Kidney glomerular epithelial cell (primary cell): ENCODE measurements around the gene GALE.
"Not testable (repeated sequence)": the region's sequence is repeated elsewhere in the genome, so short reads cannot be mapped to it uniquely, and the experiment has no call there.

Experiments
- DNase-seq: peaks from one replicate; lab custom pipeline; 2025; lab: John Stamatoyannopoulos, UW

The GALE gene

DNA sequence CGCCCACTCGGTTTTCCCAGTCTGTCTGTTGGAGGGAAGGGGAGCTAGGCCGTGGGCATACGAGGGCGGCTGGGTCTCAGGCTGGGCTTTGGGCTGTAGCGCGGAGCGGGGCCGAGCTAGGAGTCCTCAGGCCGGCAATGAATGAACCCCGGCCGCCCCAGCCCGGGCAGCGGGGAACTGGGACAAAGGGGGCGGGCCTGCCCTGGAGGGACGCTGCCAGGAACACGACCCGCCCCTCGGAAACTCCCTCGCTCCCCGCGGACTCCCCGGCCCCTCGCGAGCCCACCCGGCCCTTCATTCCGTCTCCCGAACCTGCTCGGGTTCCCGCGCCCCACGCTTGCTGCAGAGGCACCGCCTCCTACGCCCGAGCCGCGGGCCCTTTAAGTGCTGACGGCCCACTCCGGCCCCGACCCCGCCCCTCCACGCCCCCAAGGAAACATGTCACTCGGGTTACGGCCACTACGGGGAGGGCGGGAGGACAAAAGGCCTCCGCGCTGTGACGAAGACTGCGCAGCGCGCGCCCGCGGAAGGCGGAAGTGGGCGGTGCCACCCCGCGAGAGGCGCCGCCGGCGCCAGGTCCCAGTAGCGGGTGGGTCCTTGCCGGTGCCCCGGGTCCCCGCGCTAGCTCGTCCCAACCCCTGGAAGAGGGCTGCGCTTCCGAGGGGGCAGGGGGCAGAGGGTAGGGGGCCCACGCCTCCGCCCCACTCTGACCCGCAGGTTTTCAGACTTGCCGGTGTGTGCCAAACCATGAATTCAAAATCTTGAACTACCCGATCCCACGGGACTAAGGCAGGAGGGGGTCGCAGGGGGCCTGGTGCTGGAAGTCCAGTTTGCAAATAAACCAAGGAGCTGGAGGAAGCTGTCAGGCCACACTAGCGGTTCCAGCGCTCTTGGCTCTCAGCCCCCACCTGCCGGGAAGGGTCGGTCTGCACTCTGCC lies at the start of gene GALE:
Gene GALE, minus strand, starts transcription at position 355 of the 938 bp plus-strand sequence. CDS start 1,747 bp downstream, outside the sequence.
- peak; percentile 83 for DNase-seq

DNA sequence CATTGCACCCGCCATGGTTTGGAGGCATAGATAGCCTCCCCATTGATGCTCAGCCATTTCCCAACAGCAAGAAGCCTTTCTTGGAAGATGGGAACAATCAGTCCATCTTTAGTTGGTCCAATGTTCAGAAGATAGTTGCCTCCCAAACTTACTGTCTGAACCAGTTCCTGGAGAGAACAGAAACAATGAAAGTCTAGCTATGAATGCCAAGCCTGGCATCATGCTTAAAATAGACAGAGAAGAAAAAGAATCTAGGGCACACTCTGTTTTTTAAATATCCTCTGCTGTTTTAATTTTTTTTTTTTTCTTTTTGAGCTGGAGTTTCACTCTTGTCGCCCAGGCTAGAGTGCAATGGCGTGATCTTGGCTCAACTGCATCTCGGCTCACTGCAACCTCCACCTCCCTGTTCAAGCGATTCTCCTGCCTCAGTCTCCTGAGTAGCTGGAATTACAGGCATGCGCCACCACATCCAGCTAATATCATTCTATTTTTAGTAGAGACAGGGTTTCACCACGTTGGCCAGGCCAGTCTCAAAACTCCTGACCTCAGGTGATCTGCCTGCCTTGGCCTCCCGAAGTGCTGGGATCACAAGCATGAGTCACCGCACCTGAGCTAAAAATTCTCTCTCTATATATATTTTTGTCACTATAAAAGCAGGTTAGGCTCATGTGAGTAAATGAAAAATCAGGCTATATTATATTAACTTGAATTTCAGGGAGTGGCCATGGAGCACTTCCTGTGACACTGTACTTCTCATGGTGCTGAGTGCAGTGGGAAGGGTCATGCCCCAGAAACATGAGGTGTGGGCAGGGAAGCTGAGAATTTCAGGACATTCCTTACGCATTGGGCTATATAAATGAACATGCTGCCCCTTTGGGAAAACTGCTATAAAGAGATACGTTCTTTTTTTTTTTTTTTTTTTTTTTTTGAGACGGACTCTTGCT lies 48.4 kb upstream of the GALE start:
- no peak for DNase-seq

DNA sequence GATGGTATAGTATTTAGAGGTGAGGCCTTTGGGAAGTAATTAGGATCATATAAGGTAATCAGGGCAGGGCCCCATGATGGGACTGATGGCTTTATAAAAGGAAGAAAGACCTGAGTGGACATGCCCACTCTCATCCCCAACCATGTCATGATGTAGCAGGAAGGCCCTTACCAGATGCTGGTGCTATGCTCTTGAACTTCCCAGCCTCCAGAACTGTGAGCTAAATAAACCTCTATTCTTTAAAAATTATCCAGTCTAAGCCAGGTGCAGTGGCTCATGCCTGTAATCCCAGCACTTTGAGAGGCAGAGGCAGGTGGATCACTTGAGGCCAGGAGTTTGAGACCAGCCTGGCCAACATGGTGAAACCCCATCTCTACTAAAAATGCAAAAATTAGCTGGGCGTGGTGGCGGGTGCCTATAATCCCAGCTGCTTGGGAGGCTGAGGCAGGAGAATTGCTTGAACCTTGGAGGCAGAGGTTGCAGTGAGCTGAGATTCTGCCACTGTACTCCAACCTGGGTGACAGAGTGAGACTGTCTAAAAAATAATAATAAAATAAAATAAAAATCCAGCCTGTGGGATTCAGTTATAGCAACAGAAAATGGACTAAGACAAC lies 47.0 kb upstream of the GALE start:
- not testable (repeated sequence) for DNase-seq

DNA sequence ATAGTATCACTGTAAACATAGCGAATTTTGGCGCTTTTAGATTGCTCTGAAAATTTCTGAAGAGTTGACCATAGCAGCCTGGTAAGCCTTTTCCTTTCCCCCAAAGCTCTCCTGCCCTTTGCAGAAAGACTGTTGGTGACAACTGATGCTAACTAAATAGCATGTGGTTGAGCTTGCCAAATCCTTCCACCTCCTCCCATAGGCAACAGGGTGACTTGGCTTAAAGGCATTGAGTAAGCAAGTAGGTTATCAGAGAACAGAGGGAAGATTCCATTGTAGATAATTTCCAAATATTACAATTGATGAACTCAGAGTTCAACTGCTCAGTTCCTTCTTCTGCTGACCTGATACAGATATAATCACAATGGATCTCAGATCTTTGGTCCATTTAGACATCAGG lies 44.6 kb upstream of the GALE start:
- no peak for DNase-seq

DNA sequence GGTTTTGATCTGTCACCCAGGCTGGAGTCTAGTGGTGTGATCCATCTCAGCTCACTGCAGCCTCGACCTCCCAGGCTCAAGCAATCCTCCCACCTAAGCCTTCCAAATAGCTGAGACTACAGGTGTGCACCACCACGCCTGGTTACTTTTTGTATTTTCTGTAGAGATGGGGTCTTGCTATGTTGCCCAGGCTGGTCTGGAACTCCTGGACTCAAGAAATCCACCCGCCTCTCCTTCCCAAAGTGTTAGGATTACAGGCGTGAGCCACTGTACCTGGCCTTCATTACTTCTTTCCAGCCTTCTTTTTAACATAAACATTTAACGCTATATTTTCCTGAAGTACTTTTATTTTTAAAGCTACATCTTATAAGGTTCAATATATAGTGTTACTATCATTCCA lies 43.1 kb upstream of the GALE start:
- DNase-seq, result no peak

DNA sequence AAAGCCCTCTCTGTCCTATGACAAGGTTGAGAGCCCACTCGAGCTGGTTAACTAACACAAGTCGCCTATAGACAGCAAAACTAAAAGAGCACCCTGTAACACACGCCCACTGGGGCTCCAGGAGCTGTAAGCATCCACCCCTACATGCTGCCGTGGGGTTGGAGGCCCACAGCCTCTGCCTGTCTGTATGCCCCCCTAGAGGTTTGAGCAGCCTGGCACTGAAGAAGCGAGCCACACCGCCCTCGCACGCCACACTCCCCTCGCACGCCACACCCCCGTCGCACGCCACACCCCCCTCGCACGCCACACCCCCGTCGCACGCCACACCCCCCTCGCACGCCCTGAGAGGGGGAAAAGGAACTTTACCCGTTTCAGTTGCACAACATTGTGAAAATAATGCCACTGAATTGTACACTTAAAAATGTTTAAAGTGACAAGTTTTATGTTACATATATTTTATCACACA lies 37.9 kb upstream of the GALE start:
- peak; percentile 18 for DNase-seq

DNA sequence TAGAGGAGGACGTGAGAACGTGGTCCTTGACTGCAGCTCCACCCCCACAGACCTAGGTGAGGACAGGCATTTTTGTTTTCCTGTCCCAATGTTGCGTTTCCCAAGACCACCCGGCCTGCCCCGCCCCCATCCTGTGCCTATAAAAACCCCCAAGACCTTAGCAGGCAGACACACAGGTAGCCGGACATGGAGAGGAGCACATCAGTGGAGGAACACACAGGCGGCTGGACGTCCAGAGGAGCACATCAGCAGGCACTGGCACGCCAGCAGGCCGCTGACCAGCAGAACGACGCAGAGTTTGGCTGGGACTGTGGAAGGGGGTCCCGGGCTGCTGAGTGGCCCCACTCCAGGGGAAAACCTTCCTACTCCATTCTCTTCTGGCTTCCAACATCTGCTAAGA lies 37.4 kb upstream of the GALE start:
- DNase-seq, result no peak

DNA sequence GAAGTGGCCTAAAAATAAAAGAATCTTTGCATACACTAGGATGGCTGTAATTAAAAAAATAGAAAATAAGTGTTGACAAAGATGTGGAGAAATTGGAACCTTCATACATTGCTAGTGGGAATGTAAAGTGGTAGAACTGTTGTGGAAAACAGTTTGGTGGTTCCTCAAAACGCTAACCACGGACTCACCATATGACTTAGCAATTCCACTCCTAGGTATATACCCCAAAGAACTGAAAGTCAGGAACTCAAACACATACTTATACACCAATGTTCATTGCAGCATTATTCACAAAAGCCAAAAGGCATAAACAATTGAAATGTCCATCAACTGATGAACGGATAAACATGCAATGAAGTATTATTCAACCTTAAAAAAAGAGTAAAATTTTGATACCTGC lies 35.5 kb upstream of the GALE start:
- no peak for DNase-seq

DNA sequence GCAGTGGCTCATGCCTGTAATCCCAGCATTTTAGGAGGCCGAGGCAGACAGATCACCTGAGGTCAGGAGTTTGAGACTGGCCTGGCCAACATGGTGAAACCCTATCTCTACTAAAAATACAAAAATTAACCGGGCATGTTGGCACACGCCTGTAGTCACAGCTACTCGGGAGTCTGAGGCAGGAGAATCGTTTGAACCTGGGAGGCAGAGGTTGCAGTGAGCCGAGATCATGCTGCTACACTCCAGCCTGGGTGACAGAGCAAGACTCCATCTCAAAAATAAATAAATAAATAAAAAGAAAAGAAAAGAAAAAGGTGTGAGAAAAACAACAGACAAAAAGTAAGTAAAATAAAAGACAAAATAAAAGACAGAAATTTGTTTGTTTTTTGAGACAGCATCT lies 33.6 kb upstream of the GALE start:
- DNase-seq, result not testable (repeated sequence)

DNA sequence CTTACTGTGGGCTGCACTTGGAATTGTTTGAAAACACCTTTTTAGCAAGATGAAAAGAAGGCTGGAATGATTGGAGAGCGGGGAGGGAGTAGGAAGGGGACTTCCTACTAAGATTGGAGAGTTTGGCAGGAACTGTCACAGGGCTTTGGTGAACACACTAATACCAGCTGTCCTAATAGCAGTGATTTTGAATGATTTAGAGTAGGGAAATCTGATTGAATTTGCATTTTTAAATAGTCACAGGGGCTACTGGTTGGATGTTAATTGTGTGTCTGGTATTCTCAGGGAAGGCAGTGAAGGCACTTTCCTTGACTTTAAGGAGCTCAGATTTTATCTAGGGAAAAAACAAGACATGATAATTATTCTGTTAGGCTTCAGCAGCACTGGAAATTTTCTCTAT lies 27.2 kb upstream of the GALE start:
- no peak for DNase-seq

DNA sequence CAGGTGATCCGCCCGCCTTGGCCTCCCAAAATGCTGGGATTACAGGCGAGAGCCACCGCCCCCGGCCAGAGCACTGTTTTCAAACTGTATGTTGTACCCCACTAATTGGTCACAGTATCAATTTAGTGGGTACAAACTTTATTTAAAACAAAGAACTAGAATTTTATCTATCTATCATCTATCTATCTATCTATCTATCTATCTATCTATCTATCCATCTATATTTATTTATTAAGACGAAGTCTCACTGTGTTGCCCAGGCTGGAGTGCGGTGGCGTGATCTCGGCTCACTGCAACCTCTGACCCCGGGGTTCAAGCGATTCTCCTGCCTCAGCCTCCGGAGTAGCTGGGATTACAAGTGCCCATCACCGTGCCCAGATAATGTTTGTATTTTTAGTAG lies 26.0 kb upstream of the GALE start:
- not testable (repeated sequence) for DNase-seq

DNA sequence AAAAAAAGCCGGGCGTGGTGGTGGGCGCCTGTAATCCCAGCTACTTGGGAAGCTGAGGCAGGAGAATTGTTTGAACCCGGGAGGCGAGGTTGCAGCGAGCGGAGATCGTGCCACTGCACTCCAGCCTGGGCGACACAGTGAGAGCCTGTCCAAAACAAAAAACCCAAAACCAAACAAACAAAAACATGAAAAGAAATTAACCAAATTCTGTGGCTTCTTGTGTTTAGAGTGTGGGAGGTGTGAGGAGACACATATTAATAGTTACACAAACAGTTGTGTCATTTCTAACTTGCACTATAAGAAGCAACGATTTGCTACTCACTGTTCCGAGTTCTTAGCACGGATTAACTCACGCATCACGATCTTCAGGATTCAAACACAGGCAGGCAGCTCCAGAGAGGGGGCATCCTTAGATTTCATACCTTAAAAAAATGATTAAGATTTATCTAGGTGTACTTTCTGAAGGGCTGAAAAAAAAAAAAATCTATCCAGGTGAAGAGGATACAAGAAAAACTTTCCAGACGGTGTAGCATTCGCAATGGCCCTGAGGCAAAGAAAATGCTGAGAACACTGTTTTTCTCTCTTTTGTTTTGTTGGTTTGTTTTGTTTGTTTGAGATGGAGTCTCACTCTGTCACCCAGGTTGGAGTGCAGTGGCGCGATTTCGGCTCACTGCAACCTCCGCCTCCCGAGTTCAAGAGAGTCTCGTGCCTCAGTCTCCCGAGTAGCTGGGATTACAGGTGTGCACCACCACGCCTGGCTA lies 25.4 kb upstream of the GALE start:
- DNase-seq, result no peak

DNA sequence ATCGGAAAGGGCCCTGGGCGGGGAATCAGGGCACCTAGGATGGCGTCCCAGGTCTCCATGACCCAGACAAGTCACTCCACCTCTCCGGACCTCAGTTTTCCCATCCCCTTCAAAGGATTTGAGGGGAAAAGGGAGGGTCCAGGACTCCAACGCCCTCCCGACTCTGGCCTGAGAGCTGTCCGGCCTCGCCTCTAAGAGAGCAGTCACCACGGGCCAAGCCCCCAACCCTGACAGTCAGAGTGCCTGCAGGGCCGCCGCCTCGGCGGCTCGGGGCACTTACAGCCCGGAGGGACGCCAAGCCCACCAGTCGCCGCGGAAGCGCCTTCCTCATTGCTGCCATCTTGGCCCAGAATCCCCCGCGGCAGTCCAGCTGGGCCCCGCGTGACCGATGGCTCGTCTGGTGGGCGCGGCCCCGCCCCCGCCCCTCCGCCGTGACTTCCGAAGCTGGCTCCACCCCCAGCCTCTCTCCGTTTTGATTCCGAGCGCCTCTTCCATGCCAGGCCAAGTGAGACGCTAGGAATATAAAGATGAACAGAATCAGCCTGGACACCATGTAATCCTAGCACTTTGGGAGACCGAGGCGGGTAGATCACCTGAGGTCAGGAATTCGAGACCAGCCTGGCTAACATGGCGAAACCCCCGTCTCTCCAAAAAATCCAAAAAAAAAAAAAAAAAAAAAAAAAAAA lies 24.7 kb upstream of the GALE start, which contains the start of gene HMGCL:
Gene HMGCL, minus strand, starts transcription at position 354 of the 686 bp plus-strand sequence. Its CDS starts 14 bp downstream, at position 340.
- DNase-seq, result peak; percentile 74

DNA sequence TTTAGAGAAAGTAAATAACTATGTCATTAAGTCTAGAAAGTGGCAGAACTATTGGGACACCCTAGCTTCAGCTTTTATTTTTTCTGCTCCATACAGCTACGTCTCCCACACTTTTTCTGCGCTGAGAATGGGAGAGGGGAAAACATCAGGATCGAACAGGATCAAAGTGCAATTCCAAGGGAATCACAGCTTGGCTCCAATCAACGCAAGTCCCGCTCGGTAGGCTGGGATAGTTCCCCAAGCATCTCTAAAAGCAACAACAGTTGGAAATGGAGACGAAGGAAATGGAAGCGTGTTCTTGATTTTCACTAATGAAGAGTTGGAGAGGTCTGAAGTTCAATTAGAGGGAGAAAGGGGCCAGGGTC lies 24.1 kb upstream of the GALE start:
- DNase-seq, result no peak

DNA sequence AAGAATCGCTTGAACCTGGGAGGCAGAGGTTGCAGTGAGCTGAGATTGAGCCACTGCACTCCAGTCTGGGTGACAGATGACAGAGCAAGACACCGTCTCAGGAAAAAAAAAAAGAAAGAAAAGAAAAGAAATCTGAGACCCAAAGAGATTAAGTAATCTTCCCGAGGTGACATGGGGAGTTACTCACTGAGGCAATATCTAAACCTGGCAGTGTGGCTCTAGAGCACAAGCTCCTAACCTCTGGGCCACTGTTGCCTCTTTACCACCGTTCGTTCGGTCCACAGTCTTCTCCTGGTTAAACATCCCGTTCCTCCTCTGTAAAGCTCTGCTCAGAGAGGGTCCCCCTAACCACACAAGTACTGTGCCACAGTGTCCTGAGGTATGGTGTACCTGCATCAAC lies 23.2 kb upstream of the GALE start:
- DNase-seq, result no peak

DNA sequence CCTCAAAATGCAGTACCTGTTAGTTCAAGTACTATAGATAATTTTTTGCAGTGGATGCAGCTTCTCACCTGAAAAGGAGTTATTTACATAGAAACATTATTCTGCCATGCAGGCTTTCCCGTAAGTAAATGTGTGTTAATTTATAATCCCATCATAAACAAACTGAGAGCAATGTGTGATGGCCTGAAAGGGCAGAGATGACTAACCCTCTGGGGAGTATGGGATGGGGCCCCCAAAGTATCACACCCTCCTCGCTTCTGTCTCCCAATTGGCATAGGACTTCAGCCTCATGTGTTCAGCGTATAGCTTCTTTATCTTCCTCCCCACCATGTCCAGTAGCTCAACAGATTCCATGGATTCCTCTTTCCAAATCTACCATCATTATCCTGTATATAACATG lies 17.1 kb upstream of the GALE start:
- no peak for DNase-seq

DNA sequence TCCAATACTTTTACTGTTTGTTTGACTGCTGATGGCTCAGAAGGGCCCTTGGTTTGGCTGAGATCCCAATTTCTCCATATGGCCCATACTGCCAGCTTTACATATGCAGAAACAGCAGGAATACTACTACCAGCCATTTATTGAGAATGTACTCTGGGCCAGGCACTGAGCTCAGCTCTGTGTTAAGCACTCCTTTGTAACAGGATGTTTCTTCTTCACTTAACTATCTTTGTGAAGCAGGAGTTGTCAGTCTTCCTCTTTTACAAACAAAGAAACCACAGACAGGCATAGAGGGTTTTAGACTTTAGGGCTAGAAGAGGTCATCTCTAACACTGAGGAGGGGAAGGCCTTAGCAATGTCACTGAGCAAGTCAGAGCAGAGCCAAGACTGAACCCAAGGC lies 16.4 kb upstream of the GALE start:
- no peak for DNase-seq

DNA sequence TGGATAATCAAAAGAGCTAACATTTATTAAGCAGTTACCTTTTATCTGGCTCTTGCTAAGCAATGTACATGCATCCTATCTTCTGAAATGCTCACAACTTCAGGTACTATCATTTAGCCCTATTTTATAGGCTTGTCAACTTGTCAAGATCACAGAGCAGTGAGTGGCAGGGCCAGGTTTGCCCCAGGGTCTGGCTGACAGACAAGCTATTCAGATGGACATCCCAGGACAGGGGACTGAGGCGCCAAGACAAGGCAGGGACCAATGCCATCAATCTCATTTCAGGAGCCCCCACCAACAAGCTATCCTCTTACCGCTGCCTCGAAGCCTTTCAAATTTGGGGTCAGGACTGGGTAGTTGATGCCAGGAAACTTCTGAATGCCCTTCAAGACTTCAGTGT lies 15.8 kb upstream of the GALE start:
- DNase-seq, result no peak

DNA sequence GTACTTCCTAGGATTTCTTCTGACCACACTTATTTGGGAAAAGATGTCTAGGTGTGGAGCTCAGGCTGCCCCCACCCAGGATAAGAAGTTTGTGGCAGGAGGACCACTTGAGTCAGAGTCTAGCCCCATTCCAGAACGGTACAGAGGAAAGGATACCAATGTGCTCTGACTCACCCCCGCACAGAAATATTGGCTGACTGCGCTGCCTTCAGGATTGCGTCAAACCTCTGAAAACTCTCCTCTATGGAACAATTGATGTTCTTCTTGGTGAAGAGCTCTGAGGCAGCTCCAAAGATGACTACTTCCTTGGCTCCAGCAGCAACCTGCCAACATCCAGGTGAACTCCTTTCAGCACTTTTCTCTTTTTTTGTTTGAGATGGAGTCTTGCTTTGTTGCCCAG lies 13.5 kb upstream of the GALE start:
- DNase-seq, result no peak

DNA sequence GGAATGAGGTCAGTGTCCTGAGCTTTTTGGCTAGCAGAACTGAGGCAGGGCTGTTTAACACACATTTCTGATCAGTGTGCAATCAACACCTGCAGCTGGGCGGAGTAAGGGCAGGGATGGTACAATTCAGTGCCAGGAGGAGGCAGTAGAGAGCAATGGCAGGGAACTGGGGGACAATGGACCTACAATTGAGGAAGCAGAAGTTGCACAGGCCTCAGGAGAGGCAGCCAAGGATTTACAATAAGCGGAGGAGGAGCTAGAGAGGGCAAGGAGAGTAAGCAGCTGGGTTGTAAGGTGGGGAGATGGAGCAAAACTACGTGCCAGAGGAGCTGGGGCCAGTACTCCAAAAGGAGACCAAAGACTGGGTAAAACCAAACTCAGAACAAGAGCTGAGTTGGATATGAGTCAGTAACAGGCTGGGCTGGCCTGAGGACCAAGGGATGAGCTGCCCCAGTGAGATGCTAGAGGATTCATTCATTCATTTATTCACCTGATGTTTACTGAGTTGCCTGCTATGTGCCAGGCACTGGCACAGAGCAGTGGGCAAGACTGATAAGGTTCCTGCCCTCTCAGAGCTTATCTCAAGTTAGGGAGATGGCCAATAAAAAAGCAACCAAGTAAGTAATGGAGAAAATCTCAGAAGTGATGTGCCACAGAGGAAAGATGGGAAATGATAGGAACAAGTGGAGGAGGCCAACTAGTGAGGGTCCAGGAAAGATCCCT lies 10.4 kb upstream of the GALE start:
- DNase-seq, result no peak
